ENCODE results near the gene DVL2. TPM values are rescaled to one million over a fixed set of nuclear protein-coding genes. Genes with fewer than 3 reads are reported as not detected.
A peak's percentile ranks its signal among the peaks of the same experiment; 100 is the strongest.

DVL2 gene
- total and polyA plus RNA-seq, 2 of the 13 experiments (the other 11 are each of a cell fraction or from before 2014, with no cell fraction given): 5.7 to 38.2 TPM

GRCh38 chr17:7242717-7243452, 8.6 kb upstream of the DVL2 start (continued):
- TF ChIP-seq, protein P1, sequence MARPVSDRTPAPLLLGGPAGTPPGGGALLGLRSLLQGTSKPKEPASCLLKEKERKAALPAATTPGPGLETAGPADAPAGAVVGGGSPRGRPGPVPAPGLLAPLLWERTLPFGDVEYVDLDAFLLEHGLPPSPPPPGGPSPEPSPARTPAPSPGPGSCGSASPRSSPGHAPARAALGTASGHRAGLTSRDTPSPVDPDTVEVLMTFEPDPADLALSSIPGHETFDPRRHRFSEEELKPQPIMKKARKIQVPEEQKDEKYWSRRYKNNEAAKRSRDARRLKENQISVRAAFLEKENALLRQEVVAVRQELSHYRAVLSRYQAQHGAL (CRISPR knock-in tag; IDR thresholded peaks at IDR 0.05; ENCODE audit: not compliant biosample characterization): no peak
- peak; percentile 83 for TF ChIP-seq GABPB1 (CRISPR knock-in tag; IDR thresholded peaks at IDR 0.05)
- peak in 1 of 2 experiments; percentile 92; a peak in 2 of 4 replicates for TF ChIP-seq KLF16 (CRISPR knock-in tag; IDR thresholded peaks at IDR 0.05)
- 0 out of 2 replicates have a peak, but pooled peaks have one; percentile 54 for TF ChIP-seq ATF6 (CRISPR knock-in tag; conservative IDR thresholded peaks at IDR 0.05)
- no peak for TF ChIP-seq ATF4 (CRISPR knock-in tag; IDR thresholded peaks at IDR 0.05)
- 0 out of 2 replicates have a peak, but pooled peaks have one; percentile 46 for TF ChIP-seq ZNF362 (CRISPR knock-in tag; IDR thresholded peaks at IDR 0.05; ENCODE audit: borderline replicate concordance)
- TF ChIP-seq THRA (CRISPR knock-in tag; IDR thresholded peaks at IDR 0.05; ENCODE audit: borderline replicate concordance): peak; percentile 68; the same call in 1 of the 2 replicates
- TF ChIP-seq, protein P2, sequence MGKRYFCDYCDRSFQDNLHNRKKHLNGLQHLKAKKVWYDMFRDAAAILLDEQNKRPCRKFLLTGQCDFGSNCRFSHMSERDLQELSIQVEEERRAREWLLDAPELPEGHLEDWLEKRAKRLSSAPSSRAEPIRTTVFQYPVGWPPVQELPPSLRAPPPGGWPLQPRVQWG (CRISPR knock-in tag; IDR thresholded peaks at IDR 0.05; ENCODE audit: borderline replicate concordance, low read depth): no peak
- TF ChIP-seq ZBTB42 (CRISPR knock-in tag; IDR thresholded peaks at IDR 0.05): no peak
- TF ChIP-seq HOXD1 (CRISPR knock-in tag; IDR thresholded peaks at IDR 0.05): 0 out of 2 replicates have a peak, but pooled peaks have one; percentile 30
- TF ChIP-seq MXD1 (CRISPR knock-in tag; IDR thresholded peaks at IDR 0.05): no peak
- TF ChIP-seq ZNF432 (CRISPR knock-in tag; IDR thresholded peaks at IDR 0.05; ENCODE audit: borderline replicate concordance): no peak
- TF ChIP-seq ZNF33A (CRISPR knock-in tag; IDR thresholded peaks at IDR 0.05; ENCODE audit: borderline replicate concordance): no peak
- no peak for TF ChIP-seq PLRG1 (conservative IDR thresholded peaks at IDR 0.05)
- TF ChIP-seq ZNF740 (CRISPR knock-in tag; IDR thresholded peaks at IDR 0.05): peak; percentile 95
- no peak for TF ChIP-seq ATF7-NPFF (CRISPR knock-in tag; IDR thresholded peaks at IDR 0.05; ENCODE audit: low read depth)
- TF ChIP-seq SYNCRIP (IDR thresholded peaks at IDR 0.05; ENCODE audit: insufficient read depth, low read depth, low read length): no peak
- peak; percentile 24; the same call in 1 of the 2 replicates for TF ChIP-seq ZNF749 (CRISPR knock-in tag; IDR thresholded peaks at IDR 0.05; ENCODE audit: borderline replicate concordance)
- peak; percentile 66; the same call in 1 of the 2 replicates for TF ChIP-seq ZNF788 (CRISPR knock-in tag; IDR thresholded peaks at IDR 0.05; ENCODE audit: borderline replicate concordance)

All from HepG2 (cell line).